Activated CD4-positive, alpha-beta T cell treated with anti-CD3 and anti-CD28 coated beads, Interleukin-2, amount 50 U/mL, for 48 hours (primary cell): ENCODE measurements around the gene SMARCD2.

ENCODE experiments used
- DNase-seq, 2 experiments: peaks; one replicate each; pipeline ENCODE4 v3.0.0-alpha.2; 2020

The SMARCD2 gene

GRCh38 chr17:63848834-63849689 lies 6.6 kb upstream of the SMARCD2 start:
- peak; percentile 98 to 99 for DNase-seq

- DNase-seq, result no peak
These were observed 5.2 kb upstream of the SMARCD2 start for GRCh38 chr17:63847525-63848249.

GRCh38 chr17:63845509-63845908 lies 3.0 kb upstream of the SMARCD2 start:
- no peak for DNase-seq

- no peak for DNase-seq
These were observed 1.6 kb upstream of the SMARCD2 start for GRCh38 chr17:63843910-63844677.

- DNase-seq, result peak in 1 of 2 experiments; percentile 40
These were observed 953 bp upstream of the SMARCD2 start for GRCh38 chr17:63843387-63843888.

- no peak for DNase-seq
These were observed 329 bp downstream of the SMARCD2 start for GRCh38 chr17:63842173-63842539.

- peak; percentile 36 to 38 for DNase-seq
These were observed 924 bp downstream of the SMARCD2 start for GRCh38 chr17:63841350-63842172.

- DNase-seq, result no peak
These were observed 1.7 kb downstream of the SMARCD2 start for GRCh38 chr17:63840591-63841349.

GRCh38 chr17:63838631-63839171 lies 3.8 kb downstream of the SMARCD2 start:
- DNase-seq, result no peak

- DNase-seq, result no peak
These were observed 4.4 kb downstream of the SMARCD2 start for GRCh38 chr17:63837962-63838600.

- no peak for DNase-seq
These were observed 5.0 kb downstream of the SMARCD2 start for GRCh38 chr17:63837480-63837879.

GRCh38 chr17:63836811-63837210 lies 5.7 kb downstream of the SMARCD2 start:
- no peak for DNase-seq

GRCh38 chr17:63835167-63835720 lies 7.2 kb downstream of the SMARCD2 start:
- DNase-seq, result no peak

- peak; percentile 64 to 75 for DNase-seq
These were observed 7.9 kb downstream of the SMARCD2 start for GRCh38 chr17:63834431-63835166.

GRCh38 chr17:63833741-63834373 lies 8.6 kb downstream of the SMARCD2 start:
- DNase-seq, result no peak

- no peak for DNase-seq
These were observed 9.3 kb downstream of the SMARCD2 start for GRCh38 chr17:63833026-63833740.

GRCh38 chr17:63832455-63832854 lies 10.0 kb downstream of the SMARCD2 start:
- DNase-seq, result no peak

GRCh38 chr17:63832014-63832413 lies 10.5 kb downstream of the SMARCD2 start:
- DNase-seq, result no peak
